C4-2B (cell line): Measurements from ENCODE around the gene AUNIP.

Source experiments
- CTCF ChIP-seq: fragments of 450-650 bp; conservative IDR thresholded peaks from 2 replicates; pipeline ENCODE4 v1.5.1; 2017; ENCODE audit warnings: mild to moderate bottlenecking
- ZFX ChIP-seq: fragments of 450-650 bp; IDR thresholded peaks from 2 replicates; pipeline ENCODE4 v1.6.1; 2017

- TF ChIP-seq CTCF (no peak; the same call in 1 of the 2 replicates), ZFX (no peak)
These were observed 45.9 kb upstream of the AUNIP start for GRCh38 chr1:25904943-25905679.
